GM23338 (cell line): ENCODE data around the gene PODN. TPM values are rescaled to one million over a fixed set of nuclear protein-coding genes. Genes with fewer than 3 reads are reported as not detected.

Source experiments
- ATAC-seq: fragments of 200-7000 bp; cut with Tn5 transposase; 3 replicates; pipeline ENCODE4 v1.9.1; 2020
- DNase-seq: peaks from one replicate; pipeline ENCODE4 v3.0.0-alpha.2; 2015; ENCODE audit warnings: low spot score
- H2AFZ ChIP-seq: fragments of 200-600 bp; sonication (generic); 2 replicates; pipeline ENCODE4 v1.8.0; 2016; ENCODE audit warnings: antibody characterized with exemption, mild to moderate bottlenecking, moderate library complexity
- H3F3A ChIP-seq: fragments of 200-600 bp; sonication (generic); replicated peaks from 2 replicates; pipeline ENCODE4 v1.8.0; 2017; ENCODE audit warnings: antibody characterized with exemption, mixed run types, low read depth
- H3K27ac ChIP-seq: fragments of 200-600 bp; sonication (generic); 2 replicates; pipeline ENCODE4 v1.6.1; 2016; ENCODE audit warnings: low read depth
- H3K27me3 ChIP-seq: fragments of 200-600 bp; sonication (generic); 2 replicates; pipeline ENCODE4 v1.8.0; 2016; ENCODE audit warnings: mild to moderate bottlenecking, mixed run types, moderate library complexity; ENCODE audit not compliant: insufficient read depth
- H3K36me3 ChIP-seq: fragments of 200-600 bp; sonication (generic); 2 replicates; pipeline ENCODE4 v1.8.0; 2016; ENCODE audit warnings: mild to moderate bottlenecking; ENCODE audit not compliant: insufficient read depth
- H3K4me1 ChIP-seq: fragments of 200-600 bp; sonication (generic); 2 replicates; pipeline ENCODE4 v1.8.0; 2016; ENCODE audit warnings: mild to moderate bottlenecking, moderate library complexity; ENCODE audit not compliant: insufficient read depth
- H3K4me2 ChIP-seq: fragments of 200-600 bp; sonication (generic); 2 replicates; pipeline ENCODE4 v1.7.1; 2017; ENCODE audit warnings: mixed run types
- H3K4me3 ChIP-seq: fragments of 200-600 bp; sonication (generic); 2 replicates; pipeline ENCODE4 v1.6.1; 2016; ENCODE audit warnings: mixed run types
- H3K79me2 ChIP-seq: fragments of 200-600 bp; sonication (generic); replicated peaks from 2 replicates; pipeline ENCODE4 v1.8.0; 2017; ENCODE audit warnings: mild to moderate bottlenecking; ENCODE audit not compliant: insufficient read depth
- H3K9me2 ChIP-seq: fragments of 200-600 bp; sonication (generic); 2 replicates; pipeline ENCODE4 v1.8.0; 2017; ENCODE audit not compliant: insufficient read depth
- H4K20me1 ChIP-seq: fragments of 200-600 bp; sonication (generic); replicated peaks from 2 replicates; pipeline ENCODE4 v1.8.0; 2017; ENCODE audit warnings: mild to moderate bottlenecking; ENCODE audit not compliant: insufficient read depth
- H3K27ac Mint-ChIP-seq: 2 replicates; pipeline ENCODE4 v1.8.0; 2020; ENCODE audit warnings: inconsistent platforms, mild to moderate bottlenecking, moderate library complexity, mixed read lengths
- H3K27me3 Mint-ChIP-seq: 3 replicates; pipeline ENCODE4 v1.8.0; 2022; ENCODE audit warnings: low read depth, mild to moderate bottlenecking, moderate library complexity, mixed read lengths, inconsistent platforms; ENCODE audit not compliant: insufficient read depth, poor library complexity
- H3K36me3 Mint-ChIP-seq: 3 replicates; pipeline ENCODE4 v1.8.0; 2021; ENCODE audit warnings: low read depth, mild to moderate bottlenecking, inconsistent platforms, moderate library complexity, mixed read lengths
- H3K4me1 Mint-ChIP-seq: 3 replicates; pipeline ENCODE4 v1.8.0; 2020; ENCODE audit warnings: mild to moderate bottlenecking, inconsistent platforms, mixed read lengths
- H3K4me3 Mint-ChIP-seq: 3 replicates; pipeline ENCODE4 v1.8.0; 2021; ENCODE audit warnings: moderate library complexity, mild to moderate bottlenecking, inconsistent platforms, mixed read lengths
- H3K9me3 Mint-ChIP-seq: 3 replicates; pipeline ENCODE4 v1.8.0; 2020; ENCODE audit warnings: moderate library complexity, mild to moderate bottlenecking, inconsistent platforms, mixed read lengths
- EZH2 ChIP-seq: fragments of 200-600 bp; sonication (generic); IDR thresholded peaks from one replicate; pipeline ENCODE4 v1.8.0; 2017; ENCODE audit warnings: antibody characterized with exemption, mild to moderate bottlenecking, low read depth; ENCODE audit not compliant: unreplicated experiment
- EZH2phosphoT487 ChIP-seq: fragments of 200-600 bp; sonication (generic); IDR thresholded peaks from one replicate; pipeline ENCODE4 v1.8.1; 2018; ENCODE audit warnings: antibody characterized with exemption; ENCODE audit not compliant: unreplicated experiment
- JUNB ChIP-seq: IDR thresholded peaks from one replicate; pipeline ENCODE4 v1.6.1; 2016; ENCODE audit warnings: antibody characterized with exemption; ENCODE audit not compliant: unreplicated experiment
- NANOG ChIP-seq: IDR thresholded peaks from 2 replicates; pipeline ENCODE4 v1.6.1; 2016; ENCODE audit warnings: antibody characterized with exemption, borderline replicate concordance
- POLR2AphosphoS5 ChIP-seq: IDR thresholded peaks from 2 replicates; pipeline ENCODE4 v1.6.1; 2016; ENCODE audit warnings: antibody characterized with exemption, low read depth
- STAT1 ChIP-seq: IDR thresholded peaks from one replicate; pipeline ENCODE4 v1.6.1; 2016; ENCODE audit warnings: antibody characterized with exemption; ENCODE audit not compliant: unreplicated experiment
- polyA plus RNA-seq: library from polyadenylated mRNA; unstranded; fragments of >200 nt; fragmentation: Nextera tagmentation; extraction: Ambion mirVana; gene quantifications from 2 replicates; pipeline ENCODE4 v1.2.1, GENCODE V29; 2016
- total RNA-seq: library from RNA; depleted of rRNA; stranded (reverse); fragments of >200 nt; shearing (Covaris generic); gene quantifications from 2 replicates; pipeline ENCODE4 v1.2.3, GENCODE V29; 2014
- TF ChIP-seq, protein P1 (sequence below): fragments of 250-450 bp; sonication (Bioruptor Pico); IDR thresholded peaks from 2 replicates; pipeline ENCODE4 v1.5.0; 2020; ENCODE audit warnings: mild to moderate bottlenecking, moderate library complexity
- TF ChIP-seq, protein P2 (sequence below), 2 experiments: fragments of 200-600 bp in 1 of 2; sonication (generic) in 1 of 2; conservative IDR thresholded peaks; 2 replicates each; pipeline versions ENCODE4 v1.5.1 to v1.6.1; 2016 to 2017; ENCODE audit warnings: antibody characterized with exemption in 2 of 2, low read depth in 2 of 2, mild to moderate bottlenecking in 2 of 2, moderate library complexity in 1 of 2
- TF ChIP-seq, protein P3 (sequence below): IDR thresholded peaks from one replicate; pipeline ENCODE4 v1.6.1; 2018; ENCODE audit warnings: antibody characterized with exemption; ENCODE audit not compliant: unreplicated experiment

PODN gene
- total and polyA plus RNA-seq, 2 experiments from 2014 or later, result 0.16 to 0.24 TPM

DNA sequence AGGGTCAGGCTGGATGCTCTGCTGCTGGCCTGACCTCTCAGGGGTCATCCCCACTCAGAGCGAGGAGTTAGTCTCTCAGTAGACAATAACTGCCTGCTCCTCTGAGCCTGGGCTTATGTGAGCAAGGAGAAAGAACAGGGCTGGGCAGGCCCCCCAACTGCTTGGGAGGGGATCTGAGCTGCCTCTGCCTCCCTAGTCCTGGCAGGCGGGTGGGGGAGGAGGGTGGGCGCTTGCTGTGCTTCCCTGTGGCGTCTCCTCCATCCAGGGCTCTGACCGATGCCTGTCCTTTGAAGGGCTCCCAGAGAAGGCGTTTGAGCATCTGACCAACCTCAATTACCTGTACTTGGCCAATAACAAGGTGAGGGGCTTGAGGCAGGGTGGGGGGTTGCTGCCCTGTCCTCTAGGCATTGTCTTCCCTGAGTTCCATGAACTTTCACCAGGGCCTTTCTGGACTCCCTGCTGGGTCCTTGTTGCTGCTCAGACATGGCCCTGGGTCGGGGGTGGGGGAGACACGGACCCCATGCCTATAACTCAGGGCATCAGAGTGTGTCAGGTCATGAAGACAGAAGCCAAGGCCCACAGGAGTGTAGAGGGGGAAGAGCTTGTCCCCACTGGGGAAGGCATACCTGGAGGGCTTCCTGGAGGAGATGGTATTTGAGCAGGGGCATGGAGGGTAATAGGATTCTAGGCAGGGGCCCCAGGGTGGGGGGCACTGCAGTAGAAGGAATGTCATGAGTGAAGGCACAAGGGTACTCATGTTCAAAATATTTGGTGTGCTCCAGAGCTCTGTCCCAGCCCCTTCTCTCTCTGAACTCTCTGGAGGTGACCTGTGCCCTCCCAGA is 12.5 kb downstream of the PODN start (continued):
- TF ChIP-seq, protein P1, sequence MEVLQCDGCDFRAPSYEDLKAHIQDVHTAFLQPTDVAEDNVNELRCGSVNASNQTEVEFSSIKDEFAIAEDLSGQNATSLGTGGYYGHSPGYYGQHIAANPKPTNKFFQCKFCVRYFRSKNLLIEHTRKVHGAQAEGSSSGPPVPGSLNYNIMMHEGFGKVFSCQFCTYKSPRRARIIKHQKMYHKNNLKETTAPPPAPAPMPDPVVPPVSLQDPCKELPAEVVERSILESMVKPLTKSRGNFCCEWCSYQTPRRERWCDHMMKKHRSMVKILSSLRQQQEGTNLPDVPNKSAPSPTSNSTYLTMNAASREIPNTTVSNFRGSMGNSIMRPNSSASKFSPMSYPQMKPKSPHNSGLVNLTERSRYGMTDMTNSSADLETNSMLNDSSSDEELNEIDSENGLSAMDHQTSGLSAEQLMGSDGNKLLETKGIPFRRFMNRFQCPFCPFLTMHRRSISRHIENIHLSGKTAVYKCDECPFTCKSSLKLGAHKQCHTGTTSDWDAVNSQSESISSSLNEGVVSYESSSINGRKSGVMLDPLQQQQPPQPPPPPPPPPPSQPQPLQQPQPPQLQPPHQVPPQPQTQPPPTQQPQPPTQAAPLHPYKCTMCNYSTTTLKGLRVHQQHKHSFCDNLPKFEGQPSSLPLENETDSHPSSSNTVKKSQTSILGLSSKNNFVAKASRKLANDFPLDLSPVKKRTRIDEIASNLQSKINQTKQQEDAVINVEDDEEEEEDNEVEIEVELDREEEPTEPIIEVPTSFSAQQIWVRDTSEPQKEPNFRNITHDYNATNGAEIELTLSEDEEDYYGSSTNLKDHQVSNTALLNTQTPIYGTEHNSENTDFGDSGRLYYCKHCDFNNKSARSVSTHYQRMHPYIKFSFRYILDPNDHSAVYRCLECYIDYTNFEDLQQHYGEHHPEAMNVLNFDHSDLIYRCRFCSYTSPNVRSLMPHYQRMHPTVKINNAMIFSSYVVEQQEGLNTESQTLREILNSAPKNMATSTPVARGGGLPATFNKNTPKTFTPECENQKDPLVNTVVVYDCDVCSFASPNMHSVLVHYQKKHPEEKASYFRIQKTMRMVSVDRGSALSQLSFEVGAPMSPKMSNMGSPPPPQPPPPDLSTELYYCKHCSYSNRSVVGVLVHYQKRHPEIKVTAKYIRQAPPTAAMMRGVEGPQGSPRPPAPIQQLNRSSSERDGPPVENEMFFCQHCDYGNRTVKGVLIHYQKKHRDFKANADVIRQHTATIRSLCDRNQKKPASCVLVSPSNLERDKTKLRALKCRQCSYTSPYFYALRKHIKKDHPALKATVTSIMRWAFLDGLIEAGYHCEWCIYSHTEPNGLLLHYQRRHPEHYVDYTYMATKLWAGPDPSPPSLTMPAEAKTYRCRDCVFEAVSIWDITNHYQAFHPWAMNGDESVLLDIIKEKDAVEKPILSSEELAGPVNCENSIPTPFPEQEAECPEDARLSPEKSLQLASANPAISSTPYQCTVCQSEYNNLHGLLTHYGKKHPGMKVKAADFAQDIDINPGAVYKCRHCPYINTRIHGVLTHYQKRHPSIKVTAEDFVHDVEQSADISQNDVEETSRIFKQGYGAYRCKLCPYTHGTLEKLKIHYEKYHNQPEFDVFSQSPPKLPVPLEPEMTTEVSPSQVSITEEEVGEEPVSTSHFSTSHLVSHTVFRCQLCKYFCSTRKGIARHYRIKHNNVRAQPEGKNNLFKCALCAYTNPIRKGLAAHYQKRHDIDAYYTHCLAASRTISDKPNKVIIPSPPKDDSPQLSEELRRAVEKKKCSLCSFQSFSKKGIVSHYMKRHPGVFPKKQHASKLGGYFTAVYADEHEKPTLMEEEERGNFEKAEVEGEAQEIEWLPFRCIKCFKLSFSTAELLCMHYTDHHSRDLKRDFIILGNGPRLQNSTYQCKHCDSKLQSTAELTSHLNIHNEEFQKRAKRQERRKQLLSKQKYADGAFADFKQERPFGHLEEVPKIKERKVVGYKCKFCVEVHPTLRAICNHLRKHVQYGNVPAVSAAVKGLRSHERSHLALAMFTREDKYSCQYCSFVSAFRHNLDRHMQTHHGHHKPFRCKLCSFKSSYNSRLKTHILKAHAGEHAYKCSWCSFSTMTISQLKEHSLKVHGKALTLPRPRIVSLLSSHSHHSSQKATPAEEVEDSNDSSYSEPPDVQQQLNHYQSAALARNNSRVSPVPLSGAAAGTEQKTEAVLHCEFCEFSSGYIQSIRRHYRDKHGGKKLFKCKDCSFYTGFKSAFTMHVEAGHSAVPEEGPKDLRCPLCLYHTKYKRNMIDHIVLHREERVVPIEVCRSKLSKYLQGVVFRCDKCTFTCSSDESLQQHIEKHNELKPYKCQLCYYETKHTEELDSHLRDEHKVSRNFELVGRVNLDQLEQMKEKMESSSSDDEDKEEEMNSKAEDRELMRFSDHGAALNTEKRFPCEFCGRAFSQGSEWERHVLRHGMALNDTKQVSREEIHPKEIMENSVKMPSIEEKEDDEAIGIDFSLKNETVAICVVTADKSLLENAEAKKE (CRISPR knock-in tag), result no peak
- TF ChIP-seq, protein P2, sequence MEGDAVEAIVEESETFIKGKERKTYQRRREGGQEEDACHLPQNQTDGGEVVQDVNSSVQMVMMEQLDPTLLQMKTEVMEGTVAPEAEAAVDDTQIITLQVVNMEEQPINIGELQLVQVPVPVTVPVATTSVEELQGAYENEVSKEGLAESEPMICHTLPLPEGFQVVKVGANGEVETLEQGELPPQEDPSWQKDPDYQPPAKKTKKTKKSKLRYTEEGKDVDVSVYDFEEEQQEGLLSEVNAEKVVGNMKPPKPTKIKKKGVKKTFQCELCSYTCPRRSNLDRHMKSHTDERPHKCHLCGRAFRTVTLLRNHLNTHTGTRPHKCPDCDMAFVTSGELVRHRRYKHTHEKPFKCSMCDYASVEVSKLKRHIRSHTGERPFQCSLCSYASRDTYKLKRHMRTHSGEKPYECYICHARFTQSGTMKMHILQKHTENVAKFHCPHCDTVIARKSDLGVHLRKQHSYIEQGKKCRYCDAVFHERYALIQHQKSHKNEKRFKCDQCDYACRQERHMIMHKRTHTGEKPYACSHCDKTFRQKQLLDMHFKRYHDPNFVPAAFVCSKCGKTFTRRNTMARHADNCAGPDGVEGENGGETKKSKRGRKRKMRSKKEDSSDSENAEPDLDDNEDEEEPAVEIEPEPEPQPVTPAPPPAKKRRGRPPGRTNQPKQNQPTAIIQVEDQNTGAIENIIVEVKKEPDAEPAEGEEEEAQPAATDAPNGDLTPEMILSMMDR (conservative IDR thresholded peaks at IDR 0.05; ENCODE audit: low read depth in 2 of 2), result no peak
- TF ChIP-seq EZH2, result no peak
- TF ChIP-seq JUNB, result no peak
- TF ChIP-seq NANOG, result no peak
- no peak for TF ChIP-seq STAT1

DNA sequence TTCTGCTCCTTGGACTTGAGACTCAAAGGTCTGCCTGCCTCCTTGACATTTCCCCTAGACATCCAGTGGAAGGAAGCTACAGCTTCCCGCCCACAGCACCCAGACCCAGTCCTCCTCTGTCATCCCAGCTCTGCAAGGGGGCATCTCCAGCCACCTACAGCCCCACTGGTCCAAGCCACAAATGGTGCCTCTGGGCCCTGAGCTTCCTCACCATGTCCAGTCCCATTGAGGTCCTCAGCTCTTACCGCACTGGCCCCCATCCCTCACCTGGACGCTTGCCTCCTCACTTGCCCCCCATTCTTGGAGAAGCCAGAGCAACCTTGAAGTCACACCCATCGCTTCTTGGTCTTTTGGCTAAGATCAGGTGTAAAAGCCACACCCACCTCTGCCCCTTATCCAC is 13.2 kb downstream of the PODN start:
- H3K79me2 ChIP-seq, result no peaks in the 10 kb centered on the region
- H4K20me1 ChIP-seq, result no peaks in the 10 kb centered on the region
- H3K27ac Mint-ChIP-seq, result no peak overlapping the region
- no peaks in the 10 kb centered on the region for H3K9me2 ChIP-seq
- H3K36me3 ChIP-seq, result no peaks in the 10 kb centered on the region
- no peaks in the 10 kb centered on the region for H3F3A ChIP-seq
- H3K4me1 ChIP-seq, result no peaks in the 10 kb centered on the region
- H2AFZ ChIP-seq, result no peak overlapping the region
- H3K27me3 Mint-ChIP-seq, result peaks cover 5% of the 10 kb centered on the region
- H3K4me1 Mint-ChIP-seq, result no peaks in the 10 kb centered on the region; the same call in 2 of the 3 replicates
- H3K4me3 ChIP-seq, result no peak overlapping the region
- no peak overlapping the region for H3K4me3 Mint-ChIP-seq
- no peaks in the 10 kb centered on the region for H3K27me3 ChIP-seq
- no peak overlapping the region for H3K27ac ChIP-seq
- no peak overlapping the region for H3K4me2 ChIP-seq
- no peak for ATAC-seq
- no peaks in the 10 kb centered on the region for H3K36me3 Mint-ChIP-seq
- no peak for DNase-seq
- H3K9me3 Mint-ChIP-seq, result no peaks in the 10 kb centered on the region; the same call in 2 of the 3 replicates
- TF ChIP-seq, protein P3, sequence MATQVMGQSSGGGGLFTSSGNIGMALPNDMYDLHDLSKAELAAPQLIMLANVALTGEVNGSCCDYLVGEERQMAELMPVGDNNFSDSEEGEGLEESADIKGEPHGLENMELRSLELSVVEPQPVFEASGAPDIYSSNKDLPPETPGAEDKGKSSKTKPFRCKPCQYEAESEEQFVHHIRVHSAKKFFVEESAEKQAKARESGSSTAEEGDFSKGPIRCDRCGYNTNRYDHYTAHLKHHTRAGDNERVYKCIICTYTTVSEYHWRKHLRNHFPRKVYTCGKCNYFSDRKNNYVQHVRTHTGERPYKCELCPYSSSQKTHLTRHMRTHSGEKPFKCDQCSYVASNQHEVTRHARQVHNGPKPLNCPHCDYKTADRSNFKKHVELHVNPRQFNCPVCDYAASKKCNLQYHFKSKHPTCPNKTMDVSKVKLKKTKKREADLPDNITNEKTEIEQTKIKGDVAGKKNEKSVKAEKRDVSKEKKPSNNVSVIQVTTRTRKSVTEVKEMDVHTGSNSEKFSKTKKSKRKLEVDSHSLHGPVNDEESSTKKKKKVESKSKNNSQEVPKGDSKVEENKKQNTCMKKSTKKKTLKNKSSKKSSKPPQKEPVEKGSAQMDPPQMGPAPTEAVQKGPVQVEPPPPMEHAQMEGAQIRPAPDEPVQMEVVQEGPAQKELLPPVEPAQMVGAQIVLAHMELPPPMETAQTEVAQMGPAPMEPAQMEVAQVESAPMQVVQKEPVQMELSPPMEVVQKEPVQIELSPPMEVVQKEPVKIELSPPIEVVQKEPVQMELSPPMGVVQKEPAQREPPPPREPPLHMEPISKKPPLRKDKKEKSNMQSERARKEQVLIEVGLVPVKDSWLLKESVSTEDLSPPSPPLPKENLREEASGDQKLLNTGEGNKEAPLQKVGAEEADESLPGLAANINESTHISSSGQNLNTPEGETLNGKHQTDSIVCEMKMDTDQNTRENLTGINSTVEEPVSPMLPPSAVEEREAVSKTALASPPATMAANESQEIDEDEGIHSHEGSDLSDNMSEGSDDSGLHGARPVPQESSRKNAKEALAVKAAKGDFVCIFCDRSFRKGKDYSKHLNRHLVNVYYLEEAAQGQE, result no peak
- TF ChIP-seq POLR2AphosphoS5 (no peak), EZH2 (no peak), EZH2phosphoT487 (no peak)
